Stimulated activated CD4-positive, alpha-beta T cell treated with anti-CD3 and anti-CD28 coated beads, TNF-alpha, amount 100 ng/mL, for 4 hours (primary cell): ENCODE measurements around the gene TRMT1.

Experiments used
- DNase-seq, 3 experiments: peaks; one replicate each; pipeline ENCODE4 v3.0.0-alpha.2; 2020; ENCODE audit warnings: low read depth in 3 of 3

TRMT1 gene

GRCh38 chr19:13090511-13091231, 25.9 kb downstream of the TRMT1 start:
- no peak for DNase-seq

GRCh38 chr19:13089857-13090507, 26.6 kb downstream of the TRMT1 start:
- no peak for DNase-seq

- no peak for DNase-seq
Observed at GRCh38 chr19:13089139-13089856, 27.2 kb downstream of the TRMT1 start.

- DNase-seq = no peak
Observed at GRCh38 chr19:13087795-13088537, 28.6 kb downstream of the TRMT1 start.

GRCh38 chr19:13087295-13087694, 29.2 kb downstream of the TRMT1 start:
- DNase-seq = no peak

- DNase-seq = no peak
Observed at GRCh38 chr19:13086341-13086740, 30.2 kb downstream of the TRMT1 start.

- DNase-seq = no peak
Observed at GRCh38 chr19:13085666-13086065, 30.9 kb downstream of the TRMT1 start.

GRCh38 chr19:13083627-13084026, 32.9 kb downstream of the TRMT1 start:
- no peak for DNase-seq

- no peak for DNase-seq
Observed at GRCh38 chr19:13083008-13083404, 33.5 kb downstream of the TRMT1 start.

GRCh38 chr19:13082192-13083007, 34.1 kb downstream of the TRMT1 start:
- DNase-seq = no peak

- no peak for DNase-seq
Observed at GRCh38 chr19:13079542-13079986, 37.0 kb downstream of the TRMT1 start.

- DNase-seq = no peak
Observed at GRCh38 chr19:13078897-13079541, 37.5 kb downstream of the TRMT1 start.

GRCh38 chr19:13078381-13078780, 38.2 kb downstream of the TRMT1 start:
- DNase-seq = no peak

GRCh38 chr19:13077240-13077639, 39.3 kb downstream of the TRMT1 start:
- no peak for DNase-seq

- DNase-seq = no peak
Observed at GRCh38 chr19:13076787-13077186, 39.8 kb downstream of the TRMT1 start.

GRCh38 chr19:13076320-13076719, 40.2 kb downstream of the TRMT1 start:
- DNase-seq = no peak

- no peak for DNase-seq
Observed at GRCh38 chr19:13074378-13074777, 42.2 kb downstream of the TRMT1 start.

- no peak for DNase-seq
Observed at GRCh38 chr19:13073263-13073662, 43.3 kb downstream of the TRMT1 start.

- DNase-seq = no peak
Observed at GRCh38 chr19:13072188-13072908, 44.2 kb downstream of the TRMT1 start.
